Heart left ventricle (tissue), 13 donors: ENCODE results near the gene ABCA6.

Experiments used
- POLR2A ChIP-seq, 2 donors: fragments of 450-650 bp; IDR thresholded peaks; one replicate each; pipeline ENCODE4 v1.6.1; 2017; ENCODE audit warnings: antibody characterized with exemption in 2 of 2, mild to moderate bottlenecking in 2 of 2, moderate library complexity in 2 of 2
- TF ChIP-seq, protein P1 (sequence below), 12 donors: fragments of 200-600 bp; sonication (generic) in 4 of 12; IDR thresholded peaks; one replicate each; pipeline versions ENCODE4 v1.5.0 to v1.8.0; 2018 to 2022; ENCODE audit warnings: antibody characterized with exemption in 12 of 12, mild to moderate bottlenecking in 5 of 12
- donor health status: ischemic (EF 13 %, LVEDD 7.1; RV severe dilation, severe dysfunction).
- donor health status: DM: no; HTN: yes; CAD: no.
- donor health status: DM: no; HTN: no; CAD: no.
- donor health status: ischemic (EF 25% LVEDD 6.9; RV normal size, moderate dysfunction).
- donor health status: ischemic (EF 25% LVEDD 5.7; RV mildly dilated, moderate dysfunction).
- donor health status: ischemic (EF 35%, LVEDD 5.7; RV mildly dilated, moderate dysfunction).
- donor health status: nonischemic (EF 11% LVEDD 7.7; RV severe dilation, severe dysfunction).
- donor health status: DM: yes; HTN: yes; CAD: no.
- donor health status: PGD.
- donor health status: ischemic (EF 29% LVEDD 5.4; RV normal size, mild dysfunction).
- donor health status: nonischemic (EF 23%, LVEDD 6.1; RV moderate dilation, normal function).

GRCh38 chr17:69122065-69122464, 19.6 kb downstream of the ABCA6 start:
- TF ChIP-seq, protein P1, sequence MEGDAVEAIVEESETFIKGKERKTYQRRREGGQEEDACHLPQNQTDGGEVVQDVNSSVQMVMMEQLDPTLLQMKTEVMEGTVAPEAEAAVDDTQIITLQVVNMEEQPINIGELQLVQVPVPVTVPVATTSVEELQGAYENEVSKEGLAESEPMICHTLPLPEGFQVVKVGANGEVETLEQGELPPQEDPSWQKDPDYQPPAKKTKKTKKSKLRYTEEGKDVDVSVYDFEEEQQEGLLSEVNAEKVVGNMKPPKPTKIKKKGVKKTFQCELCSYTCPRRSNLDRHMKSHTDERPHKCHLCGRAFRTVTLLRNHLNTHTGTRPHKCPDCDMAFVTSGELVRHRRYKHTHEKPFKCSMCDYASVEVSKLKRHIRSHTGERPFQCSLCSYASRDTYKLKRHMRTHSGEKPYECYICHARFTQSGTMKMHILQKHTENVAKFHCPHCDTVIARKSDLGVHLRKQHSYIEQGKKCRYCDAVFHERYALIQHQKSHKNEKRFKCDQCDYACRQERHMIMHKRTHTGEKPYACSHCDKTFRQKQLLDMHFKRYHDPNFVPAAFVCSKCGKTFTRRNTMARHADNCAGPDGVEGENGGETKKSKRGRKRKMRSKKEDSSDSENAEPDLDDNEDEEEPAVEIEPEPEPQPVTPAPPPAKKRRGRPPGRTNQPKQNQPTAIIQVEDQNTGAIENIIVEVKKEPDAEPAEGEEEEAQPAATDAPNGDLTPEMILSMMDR (IDR thresholded peaks at IDR 0.05) = no peak
- no peak for TF ChIP-seq POLR2A (IDR thresholded peaks at IDR 0.05)
